Uterus (tissue), 4 donors: ENCODE results near the gene ZDHHC14. TPM values are rescaled to one million over a fixed set of nuclear protein-coding genes. Genes with fewer than 3 reads are reported as not detected.
A peak's percentile ranks its signal among the peaks of the same experiment; 100 is the strongest.
"Not testable (repeated sequence)": the region's sequence is repeated elsewhere in the genome, so short reads cannot be mapped to it uniquely, and the experiment has no call there.

Experiments used
- DNase-seq, 2 donors: peaks; one replicate each; pipeline ENCODE4 v3.0.0-alpha.2; 2019 to 2020
- H3K27ac ChIP-seq, 2 donors: fragments of 200-600 bp; sonication (generic); 1 replicate in 1 of 2; 2 replicates in 1 of 2; pipeline ENCODE4 v1.5.1; 2016 to 2018
- H3K27me3 ChIP-seq, 2 donors: fragments of 200-600 bp; sonication (generic); one replicate each; pipeline ENCODE4 v1.5.1; 2018 to 2019; ENCODE audit warnings: control low read depth in 1 of 2
- H3K36me3 ChIP-seq, 2 donors: fragments of 200-600 bp; sonication (generic); one replicate each; pipeline ENCODE4 v1.5.1; 2019; ENCODE audit warnings: control low read depth in 1 of 2
- H3K4me1 ChIP-seq, 2 donors: fragments of 200-600 bp; sonication (generic); one replicate each; pipeline ENCODE4 v1.5.1; 2018 to 2019; ENCODE audit warnings: control low read depth in 1 of 2
- H3K4me3 ChIP-seq, 2 donors: fragments of 200-600 bp; sonication (generic); 1 replicate in 1 of 2; 2 replicates in 1 of 2; pipeline ENCODE4 v1.5.1; 2018 to 2019; ENCODE audit warnings: mild to moderate bottlenecking in 1 of 2
- H3K9me3 ChIP-seq, 2 donors: fragments of 200-600 bp; sonication (generic); one replicate each; pipeline ENCODE4 v1.5.1; 2019; ENCODE audit warnings: control low read depth in 1 of 2
- POLR2A ChIP-seq, 2 donors: fragments of 450-650 bp; IDR thresholded peaks; one replicate each; pipeline ENCODE4 v1.6.1; 2016; ENCODE audit warnings: antibody characterized with exemption in 2 of 2, mild to moderate bottlenecking in 1 of 2, moderate library complexity in 1 of 2
- intact Hi-C: fragments of 100-400 bp; cut with DNase I; formaldehyde crosslinking; loops from one replicate; pipeline ENCODE4 v1.15.1; 2023; ENCODE audit warnings: low total_unique reads
- total RNA-seq, 4 donors: library from RNA; depleted of rRNA in 3 of 4; stranded (reverse); fragments of >200 nt in 3 of 4; gene quantifications; one replicate each; pipeline versions ENCODE4 v1.1.0 to v1.2.4, GENCODE V29; 2014 to 2023
- TF ChIP-seq, protein P1 (sequence below), 4 experiments: fragments of 200-600 bp in 2 of 4; fragments of 450-650 bp in 2 of 4; sonication (generic) in 2 of 4; IDR thresholded peaks; one replicate each; pipeline ENCODE4 v1.5.1; 2016 to 2019; ENCODE audit warnings: antibody characterized with exemption in 4 of 4, mild to moderate bottlenecking in 2 of 4, moderate library complexity in 1 of 4
- donor health status: DM: yes; HTN: yes; CAD: no.

ZDHHC14 gene
- total RNA-seq, 4 donors from 2014 or later, result 5.6 to 28.3 (median 12.9) TPM

DNA sequence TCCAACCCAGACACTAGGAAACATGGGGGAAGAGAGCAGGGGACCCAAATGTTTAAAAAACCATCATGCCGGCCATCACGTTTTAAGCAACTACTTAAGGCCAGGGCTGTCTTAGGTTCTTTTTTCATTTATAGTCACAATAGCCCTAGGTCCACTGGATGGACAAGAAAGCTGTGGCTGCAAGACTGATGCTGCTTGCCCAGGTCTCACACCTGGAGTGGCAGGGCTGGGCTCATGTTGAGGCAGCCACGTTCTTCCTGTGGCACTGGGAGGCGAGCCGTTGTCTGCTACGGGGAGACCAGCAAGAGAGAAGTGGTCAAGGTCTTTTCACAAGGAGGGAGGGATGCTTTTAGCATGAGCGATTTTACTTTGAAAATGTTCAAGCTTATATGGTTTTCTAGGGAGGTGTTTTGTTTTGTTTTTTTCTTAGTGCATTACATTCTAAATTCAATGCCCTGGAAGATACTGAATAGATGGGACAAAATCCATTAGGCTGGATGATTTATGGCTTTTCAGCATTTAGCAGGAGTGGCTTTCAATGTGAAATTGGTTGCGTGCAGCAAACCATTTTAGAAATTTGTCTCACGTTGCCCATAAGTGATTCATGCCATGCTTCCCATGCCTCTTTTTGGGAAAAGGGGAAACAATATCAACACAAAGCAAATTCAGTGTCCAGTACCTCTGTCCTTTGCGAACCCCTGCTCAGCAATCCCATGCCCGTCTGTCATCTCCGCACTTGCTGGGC, 335.4 kb downstream of the ZDHHC14 start:
- no peak for TF ChIP-seq POLR2A (IDR thresholded peaks at IDR 0.05)
- TF ChIP-seq, protein P1, sequence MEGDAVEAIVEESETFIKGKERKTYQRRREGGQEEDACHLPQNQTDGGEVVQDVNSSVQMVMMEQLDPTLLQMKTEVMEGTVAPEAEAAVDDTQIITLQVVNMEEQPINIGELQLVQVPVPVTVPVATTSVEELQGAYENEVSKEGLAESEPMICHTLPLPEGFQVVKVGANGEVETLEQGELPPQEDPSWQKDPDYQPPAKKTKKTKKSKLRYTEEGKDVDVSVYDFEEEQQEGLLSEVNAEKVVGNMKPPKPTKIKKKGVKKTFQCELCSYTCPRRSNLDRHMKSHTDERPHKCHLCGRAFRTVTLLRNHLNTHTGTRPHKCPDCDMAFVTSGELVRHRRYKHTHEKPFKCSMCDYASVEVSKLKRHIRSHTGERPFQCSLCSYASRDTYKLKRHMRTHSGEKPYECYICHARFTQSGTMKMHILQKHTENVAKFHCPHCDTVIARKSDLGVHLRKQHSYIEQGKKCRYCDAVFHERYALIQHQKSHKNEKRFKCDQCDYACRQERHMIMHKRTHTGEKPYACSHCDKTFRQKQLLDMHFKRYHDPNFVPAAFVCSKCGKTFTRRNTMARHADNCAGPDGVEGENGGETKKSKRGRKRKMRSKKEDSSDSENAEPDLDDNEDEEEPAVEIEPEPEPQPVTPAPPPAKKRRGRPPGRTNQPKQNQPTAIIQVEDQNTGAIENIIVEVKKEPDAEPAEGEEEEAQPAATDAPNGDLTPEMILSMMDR (IDR thresholded peaks at IDR 0.05), result no peak
- H3K36me3 ChIP-seq, result no peaks in the 10 kb centered on the region
- H3K4me1 ChIP-seq, result peaks cover 3 to 5% of the 10 kb centered on the region in 2 donors
- H3K27ac ChIP-seq, result peak overlapping the region; percentile 80
- intact Hi-C loops, result no loop called here
- H3K9me3 ChIP-seq, result no peaks in the 10 kb centered on the region
- no peak overlapping the region for H3K4me3 ChIP-seq
- H3K27me3 ChIP-seq, result no peaks in the 10 kb centered on the region
- no peak for DNase-seq

DNA sequence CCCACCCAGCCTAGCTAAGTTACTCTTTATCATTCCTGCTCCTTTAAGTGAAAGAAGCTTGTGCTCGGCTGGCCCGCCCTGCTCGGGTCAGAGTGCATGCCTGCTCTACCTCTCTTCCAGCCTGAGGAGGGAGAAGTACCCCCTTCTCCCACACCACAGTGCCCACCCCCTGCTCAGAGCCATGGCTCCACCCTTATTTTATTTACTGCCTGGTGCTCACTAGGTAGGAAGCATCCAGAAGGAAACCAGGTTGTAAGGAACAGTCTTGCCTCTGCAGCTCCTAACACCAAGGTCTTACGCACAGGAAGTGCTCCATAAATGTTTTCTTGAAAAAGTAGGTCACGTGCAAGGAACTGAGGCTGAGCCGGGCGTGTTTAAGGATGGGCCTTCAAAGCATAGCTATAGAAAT, 336.4 kb downstream of the ZDHHC14 start:
- intact Hi-C loops, result no loop called here
- Histone ChIP-seq H3K27ac (peak overlapping the region; percentile 80), H3K36me3 (no peaks in the 10 kb centered on the region), H3K4me1 (peaks cover 3 to 5% of the 10 kb centered on the region in 2 donors), H3K4me3 (no peak overlapping the region), H3K9me3 (no peaks in the 10 kb centered on the region), H3K27me3 (no peaks in the 10 kb centered on the region)
- no peak for DNase-seq
- TF ChIP-seq, protein P1 (IDR thresholded peaks at IDR 0.05), result no peak
- TF ChIP-seq POLR2A (IDR thresholded peaks at IDR 0.05), result no peak

DNA sequence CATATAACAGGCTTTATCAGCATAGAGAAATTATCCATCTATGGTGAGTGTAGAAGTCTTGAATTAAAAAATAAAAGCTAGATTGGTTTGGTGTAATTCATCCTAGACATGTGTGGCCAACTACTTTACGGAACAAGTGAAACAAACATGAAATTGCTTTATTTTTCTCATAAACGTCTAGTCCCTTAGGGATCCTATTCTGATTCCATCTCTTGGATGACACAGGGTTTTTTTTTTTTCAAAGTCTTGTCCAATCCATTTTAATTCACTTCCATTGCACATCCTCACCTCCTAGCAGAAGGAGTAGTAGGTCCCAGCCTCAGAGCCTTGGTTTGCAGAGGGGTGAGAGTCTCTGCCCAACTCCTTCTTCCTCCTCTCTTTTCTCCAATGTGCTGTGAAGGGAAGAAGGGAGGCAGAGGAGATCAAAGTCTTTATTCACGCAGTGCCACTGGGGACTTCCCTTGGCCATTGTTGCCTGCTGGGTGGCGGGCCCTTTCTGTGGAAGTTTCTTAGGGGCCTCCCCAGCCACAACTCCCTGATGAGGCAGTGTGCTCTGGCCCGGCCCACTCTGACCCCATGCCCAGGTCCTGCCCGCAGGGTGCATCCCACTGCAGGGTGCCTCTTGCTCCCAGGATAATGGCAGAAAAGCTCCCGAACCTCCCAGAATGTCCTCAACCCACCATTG, 337.7 kb downstream of the ZDHHC14 start:
- intact Hi-C loops, result no loop called here
- Histone ChIP-seq H3K36me3 (no peaks in the 10 kb centered on the region), H3K4me3 (no peak overlapping the region), H3K4me1 (peaks cover 3 to 5% of the 10 kb centered on the region in 2 donors), H3K27me3 (no peaks in the 10 kb centered on the region), H3K27ac (peak overlapping the region; percentile 12 to 18), H3K9me3 (no peaks in the 10 kb centered on the region)
- no peak for TF ChIP-seq POLR2A (IDR thresholded peaks at IDR 0.05)
- TF ChIP-seq, protein P1 (IDR thresholded peaks at IDR 0.05), result no peak
- DNase-seq, result no peak

DNA sequence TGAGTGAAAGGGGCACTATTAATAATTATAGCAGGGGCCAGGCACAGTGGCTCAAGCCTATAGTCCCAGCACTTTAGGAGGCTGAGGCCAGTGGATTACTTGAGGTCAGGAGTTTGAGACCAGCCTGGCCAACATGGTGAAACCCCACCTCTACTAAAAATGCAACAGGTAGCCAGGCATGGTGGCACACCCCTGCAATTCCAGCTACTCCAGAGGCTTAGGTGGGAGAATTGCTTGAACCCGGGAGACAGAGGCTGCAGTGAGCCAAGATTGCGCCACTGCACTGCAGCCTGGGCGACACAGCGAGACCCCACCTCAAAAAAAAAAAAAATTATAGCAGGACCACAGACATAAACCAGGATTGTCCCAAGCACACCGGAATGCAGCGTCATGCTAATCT, 340.0 kb downstream of the ZDHHC14 start:
- intact Hi-C loops, result not testable (repeated sequence)

DNA sequence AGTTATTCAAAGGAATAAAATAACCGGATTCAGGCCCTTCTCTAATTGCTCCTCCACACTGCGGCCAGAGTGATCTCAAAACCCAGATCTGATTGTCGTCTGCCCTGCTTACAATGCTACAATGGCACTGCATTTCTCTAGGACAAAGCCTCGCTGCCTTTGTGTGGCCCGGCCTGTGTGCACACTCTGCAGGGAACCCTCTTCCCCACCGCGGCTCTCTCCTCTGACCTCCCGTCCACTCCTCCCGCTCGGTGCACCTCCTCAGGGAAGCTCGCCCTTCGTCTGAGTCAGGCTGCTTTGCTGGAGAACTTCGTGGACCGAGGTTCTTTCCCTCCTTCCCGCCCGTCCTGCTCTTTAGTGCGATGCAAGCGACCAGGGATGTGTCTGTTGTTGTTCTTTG, 340.4 kb downstream of the ZDHHC14 start:
- H3K36me3 ChIP-seq, result no peaks in the 10 kb centered on the region
- no peak overlapping the region for H3K4me3 ChIP-seq
- TF ChIP-seq, protein P1 (IDR thresholded peaks at IDR 0.05), result no peak
- no peak for TF ChIP-seq POLR2A (IDR thresholded peaks at IDR 0.05)
- intact Hi-C loops, result no loop called here
- no peaks in the 10 kb centered on the region for H3K9me3 ChIP-seq
- H3K27ac ChIP-seq, result no peak overlapping the region
- H3K4me1 ChIP-seq, result no peaks in the 10 kb centered on the region
- no peak for DNase-seq
- H3K27me3 ChIP-seq, result no peaks in the 10 kb centered on the region

More for the DNA sequence above, 340.0 kb downstream of the ZDHHC14 start:
- H3K36me3 ChIP-seq, H3K27ac ChIP-seq, H3K4me1 ChIP-seq, H3K9me3 ChIP-seq, H3K4me3 ChIP-seq, DNase-seq, H3K27me3 ChIP-seq: not testable (repeated sequence)
